ENCODE results near the gene ARRDC3. TPM values are rescaled to one million over a fixed set of nuclear protein-coding genes. Genes with fewer than 3 reads are reported as not detected.

The ARRDC3 gene
- total RNA-seq, 1 experiment from 2014 or later: 34.5 TPM

DNA sequence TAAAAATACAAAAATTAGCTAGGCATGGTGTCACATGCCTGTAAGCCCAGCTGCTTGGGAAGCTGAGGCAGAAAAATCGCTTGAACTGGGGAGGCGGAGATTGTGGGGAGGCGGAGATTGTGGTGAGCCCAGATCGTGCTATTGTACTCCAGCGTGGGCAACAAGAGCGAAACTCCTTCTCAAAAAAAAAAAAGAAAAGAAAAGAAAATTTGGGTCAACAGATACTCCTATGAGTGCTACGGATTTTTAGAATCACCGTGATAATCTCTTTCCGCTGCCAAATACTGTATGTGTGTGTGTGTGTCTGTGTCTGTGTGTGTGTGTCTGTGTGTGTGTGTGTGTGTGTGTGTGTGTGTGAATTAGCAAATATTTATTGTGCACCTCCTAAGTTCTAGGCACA, 64.4 kb downstream of the ARRDC3 start:
- Mint-ChIP-seq H3K9me3 (ENCODE audit: unreplicated experiment) (no peaks in the 10 kb centered on the region), H3K4me1 (ENCODE audit: low read depth, unreplicated experiment) (peaks cover 7% of the 10 kb centered on the region), H3K36me3 (ENCODE audit: insufficient read depth, unreplicated experiment) (no peaks in the 10 kb centered on the region), H3K27ac (ENCODE audit: unreplicated experiment) (no peak overlapping the region), H3K27me3 (ENCODE audit: insufficient read depth, unreplicated experiment) (no peaks in the 10 kb centered on the region), H3K4me3 (ENCODE audit: unreplicated experiment) (no peak overlapping the region)
- no TSS peak for BruUV-seq (replicated peaks)
- Histone ChIP-seq H3K4me1 (peaks cover 9% of the 10 kb centered on the region), H3K27me3 (replicated peaks; ENCODE audit: control insufficient read depth, insufficient read depth, low read length) (no peaks in the 10 kb centered on the region), H3K36me3 (ENCODE audit: control insufficient read depth, insufficient read depth, low read length) (no peaks in the 10 kb centered on the region), H3K9me3 (no peaks in the 10 kb centered on the region), H3K4me3 (ENCODE audit: low read depth, low read length) (no peak overlapping the region)
- TF ChIP-seq, protein P1, sequence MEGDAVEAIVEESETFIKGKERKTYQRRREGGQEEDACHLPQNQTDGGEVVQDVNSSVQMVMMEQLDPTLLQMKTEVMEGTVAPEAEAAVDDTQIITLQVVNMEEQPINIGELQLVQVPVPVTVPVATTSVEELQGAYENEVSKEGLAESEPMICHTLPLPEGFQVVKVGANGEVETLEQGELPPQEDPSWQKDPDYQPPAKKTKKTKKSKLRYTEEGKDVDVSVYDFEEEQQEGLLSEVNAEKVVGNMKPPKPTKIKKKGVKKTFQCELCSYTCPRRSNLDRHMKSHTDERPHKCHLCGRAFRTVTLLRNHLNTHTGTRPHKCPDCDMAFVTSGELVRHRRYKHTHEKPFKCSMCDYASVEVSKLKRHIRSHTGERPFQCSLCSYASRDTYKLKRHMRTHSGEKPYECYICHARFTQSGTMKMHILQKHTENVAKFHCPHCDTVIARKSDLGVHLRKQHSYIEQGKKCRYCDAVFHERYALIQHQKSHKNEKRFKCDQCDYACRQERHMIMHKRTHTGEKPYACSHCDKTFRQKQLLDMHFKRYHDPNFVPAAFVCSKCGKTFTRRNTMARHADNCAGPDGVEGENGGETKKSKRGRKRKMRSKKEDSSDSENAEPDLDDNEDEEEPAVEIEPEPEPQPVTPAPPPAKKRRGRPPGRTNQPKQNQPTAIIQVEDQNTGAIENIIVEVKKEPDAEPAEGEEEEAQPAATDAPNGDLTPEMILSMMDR (IDR thresholded peaks at IDR 0.05; ENCODE audit: insufficient read depth in 1 of 2, low read depth in 1 of 2, low read length in 1 of 2, severe bottlenecking in 1 of 2, unreplicated experiment in 1 of 2): no peak
- CTCF ChIA-PET: no interaction called here
- POLR2A ChIA-PET: no interaction called here
- DNase-seq: no peak
- intact Hi-C loops (cut with micrococcal nuclease; ENCODE audit: unreplicated experiment): no loop called here

Data from Caco-2 (cell line).